ENCODE results near the gene SLC8B1. TPM values are rescaled to one million over a fixed set of nuclear protein-coding genes. Genes with fewer than 3 reads are reported as not detected.

The SLC8B1 gene
- total RNA-seq, 1 donor: 37.4 TPM

DNA sequence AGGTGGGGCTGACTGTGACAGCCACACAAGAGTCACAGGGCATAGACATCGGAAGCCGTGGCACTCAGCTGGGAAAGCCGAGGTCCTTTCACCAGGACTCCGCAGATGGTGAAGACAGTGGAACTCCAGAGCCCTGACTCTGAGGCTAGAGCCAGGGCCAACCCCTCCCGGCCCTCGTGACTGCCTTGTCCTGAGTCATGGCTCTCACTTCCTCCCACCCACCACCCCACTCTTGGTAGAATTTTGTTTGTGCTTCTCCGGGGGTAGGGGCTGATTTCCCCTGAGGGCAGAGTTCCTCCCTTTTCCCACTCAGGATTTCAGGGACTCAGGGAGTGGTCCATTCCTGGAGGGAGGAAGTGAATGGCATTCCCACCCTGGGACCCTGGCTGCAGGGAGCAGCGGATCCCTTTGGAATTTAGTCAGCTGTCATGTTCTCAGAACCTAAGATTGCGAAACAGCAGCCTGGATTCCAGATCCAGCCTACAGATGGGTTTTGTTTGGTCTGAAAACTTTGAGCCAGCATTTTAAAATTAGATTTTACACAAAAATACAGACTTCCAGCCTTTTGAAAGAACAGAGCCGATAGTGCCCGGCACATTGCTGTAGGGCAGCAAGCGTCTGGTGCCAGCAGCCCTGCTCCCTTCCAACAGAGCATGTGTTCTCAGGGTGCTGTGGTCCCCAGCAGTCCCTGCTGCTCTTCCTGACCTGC lies 62.9 kb downstream of the SLC8B1 start:
- DNase-seq (ENCODE audit: low read depth in 2 of 3, low spot score in 2 of 3): peak in 1 of 3 donors; percentile 5

- no peak for DNase-seq (ENCODE audit: low read depth in 2 of 3, low spot score in 2 of 3)
These were observed 63.5 kb downstream of the SLC8B1 start for GRCh38 chr12:113271466-113271852.

DNA sequence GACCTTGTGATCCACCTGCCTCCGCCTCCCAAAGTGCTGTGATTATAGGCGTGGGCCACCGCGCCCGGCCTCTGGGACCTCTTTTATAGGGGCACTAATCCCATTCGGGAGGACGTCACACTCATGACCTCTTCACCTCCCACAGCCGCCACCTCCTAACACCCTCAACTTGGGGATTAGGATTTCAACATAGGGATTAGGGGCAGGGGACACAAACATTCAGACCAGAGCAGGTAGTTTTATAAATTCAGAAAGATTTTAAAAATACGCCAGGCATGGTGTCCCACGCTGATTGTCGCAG lies 64.2 kb downstream of the SLC8B1 start:
- no peak for DNase-seq (ENCODE audit: low read depth in 2 of 3, low spot score in 2 of 3)

DNA sequence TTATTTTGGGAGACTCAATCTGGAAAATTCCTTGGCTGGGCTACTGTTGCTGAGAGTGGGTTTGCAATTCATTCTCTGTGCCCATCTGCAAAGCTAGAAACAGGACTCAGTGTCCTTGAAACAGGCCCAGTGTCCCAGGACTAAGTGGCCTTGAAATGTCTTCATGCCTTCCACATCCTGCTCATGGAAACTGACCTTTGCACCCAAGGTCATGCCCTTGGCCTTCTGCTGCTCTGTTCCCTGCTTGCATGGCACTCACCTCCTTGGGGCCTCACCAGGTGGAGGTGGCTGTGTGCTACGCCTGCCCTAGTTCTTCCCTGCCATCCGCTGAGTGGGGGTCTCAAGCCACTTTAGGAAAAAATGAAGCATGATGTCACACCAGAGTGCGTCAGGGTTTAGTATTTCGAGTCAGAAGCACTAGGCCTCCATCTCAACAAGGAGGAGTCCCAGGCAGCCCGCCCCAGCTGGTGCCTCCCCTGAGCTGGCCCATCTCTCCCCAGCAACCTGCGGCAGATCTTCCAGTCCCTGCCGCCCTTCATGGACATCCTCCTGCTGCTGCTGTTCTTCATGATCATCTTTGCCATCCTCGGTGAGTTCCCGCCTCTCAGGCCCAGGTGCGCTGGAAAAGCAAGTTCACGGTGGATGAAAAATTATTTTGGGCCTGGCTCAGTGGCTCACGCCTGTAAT lies 65.5 kb downstream of the SLC8B1 start:
- no peak for DNase-seq (ENCODE audit: low read depth in 2 of 3, low spot score in 2 of 3)

DNA sequence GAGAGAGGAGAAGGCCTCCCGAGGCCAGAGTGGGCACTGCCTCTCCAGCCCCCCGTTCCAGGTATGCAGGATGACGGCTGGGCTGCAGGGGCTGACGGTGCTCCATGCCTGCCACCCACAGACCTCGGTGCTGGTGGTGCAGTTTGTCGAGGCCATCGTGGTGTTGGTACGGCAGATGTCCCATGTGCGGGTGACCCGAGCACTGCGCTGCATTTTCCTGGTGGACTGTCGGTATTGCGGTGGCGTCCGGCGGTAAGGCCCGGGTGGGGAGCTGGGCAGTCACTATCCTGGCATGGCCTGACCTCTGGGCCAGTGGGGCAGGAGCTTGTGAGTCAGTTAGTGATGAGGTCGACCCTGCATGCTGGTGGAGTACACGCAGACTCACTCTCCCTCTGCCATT lies 66.3 kb downstream of the SLC8B1 start:
- no peak for DNase-seq (ENCODE audit: low read depth in 2 of 3, low spot score in 2 of 3)

- no peak for DNase-seq (ENCODE audit: low read depth in 2 of 3, low spot score in 2 of 3)
These were observed 66.8 kb downstream of the SLC8B1 start for GRCh38 chr12:113268136-113268535.

DNA sequence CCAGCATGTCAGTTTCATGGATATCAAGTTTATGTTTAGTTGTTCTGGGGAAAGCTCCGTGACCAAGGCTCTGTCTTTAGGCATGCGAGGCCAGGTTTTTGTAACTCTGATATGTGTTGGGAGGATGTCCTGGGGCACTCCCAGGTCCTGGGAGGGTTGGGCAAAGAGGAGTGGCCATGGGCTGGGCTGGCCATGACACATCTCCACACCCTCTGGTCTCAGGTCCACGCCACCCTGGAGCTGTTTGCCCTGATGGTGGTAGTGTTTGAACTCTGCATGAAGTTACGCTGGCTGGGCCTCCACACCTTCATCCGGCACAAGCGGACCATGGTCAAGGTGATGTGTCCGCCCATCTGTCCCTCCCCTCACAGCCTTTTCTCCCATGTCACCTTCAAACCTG lies 67.3 kb downstream of the SLC8B1 start:
- no peak for DNase-seq (ENCODE audit: low read depth in 2 of 3, low spot score in 2 of 3)

DNA sequence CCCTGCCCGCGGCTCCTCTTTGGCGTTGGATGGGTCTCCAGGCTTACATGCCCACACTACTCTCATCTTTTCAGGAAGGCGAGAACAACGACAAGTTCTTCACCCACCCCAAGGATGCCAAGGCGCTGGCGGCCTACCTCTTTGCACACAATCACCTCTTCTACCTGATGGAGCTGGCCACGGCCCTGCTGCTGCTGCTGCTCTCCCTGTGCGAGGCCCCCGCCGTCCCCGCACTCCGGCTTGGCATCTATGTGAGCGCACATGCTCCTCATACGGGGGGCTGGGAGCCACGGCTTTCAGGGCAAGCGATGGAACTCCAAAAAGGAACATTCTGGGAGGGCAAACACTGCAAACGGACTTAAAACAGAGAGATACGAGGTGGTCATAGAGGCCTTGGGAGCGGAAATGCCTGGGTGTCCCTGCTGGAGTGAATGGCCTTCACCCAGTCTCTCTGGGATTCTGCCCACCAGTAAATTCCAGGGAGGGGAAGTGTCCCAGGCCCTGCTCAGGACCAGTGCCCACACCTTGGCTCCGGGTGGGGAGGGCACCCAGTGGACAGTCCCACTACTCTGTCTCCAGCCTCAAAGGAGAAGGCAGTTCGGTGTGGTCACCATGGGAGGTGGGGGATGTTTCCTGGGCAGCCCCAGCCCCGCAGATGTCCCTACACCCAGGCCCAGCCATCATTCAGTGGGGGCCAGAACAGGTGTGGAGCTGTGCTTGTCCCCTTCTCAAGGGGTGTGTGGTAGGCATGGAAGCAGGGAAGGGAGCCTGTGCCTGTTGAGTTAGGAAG lies 68.6 kb downstream of the SLC8B1 start:
- no peak for DNase-seq (ENCODE audit: low read depth in 2 of 3, low spot score in 2 of 3)

DNA sequence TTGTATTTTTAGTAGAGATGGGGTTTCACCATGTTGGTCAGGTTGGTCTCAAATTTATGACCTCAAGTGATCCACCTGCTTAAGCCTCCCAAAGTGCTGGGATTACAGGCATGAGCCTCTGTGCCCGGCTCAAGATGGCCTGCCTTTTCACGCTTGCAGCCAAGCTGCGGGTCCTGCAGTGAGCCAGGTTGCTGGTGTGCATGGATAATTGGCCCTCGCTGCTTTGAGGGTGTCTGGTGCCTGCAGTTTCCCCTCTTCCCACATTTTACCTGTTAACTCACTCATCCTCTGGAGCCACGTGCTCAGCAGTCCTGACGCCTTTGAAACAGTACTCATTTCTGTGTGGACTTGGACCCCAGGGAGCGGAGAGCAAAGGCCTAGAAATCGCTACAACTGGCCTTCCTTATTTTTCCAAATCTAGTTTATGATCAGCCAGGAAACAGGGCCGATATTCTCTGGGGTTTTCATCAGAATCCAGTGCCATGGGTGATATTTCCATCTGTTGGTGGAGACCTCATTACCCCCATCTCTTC lies 71.4 kb downstream of the SLC8B1 start:
- DNase-seq (ENCODE audit: low read depth in 2 of 3, low spot score in 2 of 3): no peak

DNA sequence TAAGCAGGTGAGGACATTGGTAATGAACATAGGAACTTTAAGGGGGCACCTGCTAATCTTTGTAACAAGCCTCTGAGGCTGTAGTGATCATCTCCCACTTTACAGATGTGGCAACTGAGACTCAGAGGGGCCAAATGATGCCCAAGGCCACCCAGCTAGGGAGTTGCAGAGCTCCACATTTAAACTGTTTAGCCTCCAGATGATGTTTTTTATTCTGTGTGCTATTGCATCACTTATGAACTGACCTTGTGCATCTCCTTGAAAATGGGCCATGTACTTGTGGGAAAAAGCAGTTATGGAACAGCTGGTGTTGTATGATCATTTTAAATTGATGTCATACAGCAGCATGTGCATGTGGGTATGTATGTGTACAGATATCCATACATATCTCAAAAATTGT lies 72.2 kb downstream of the SLC8B1 start:
- DNase-seq (ENCODE audit: low read depth in 2 of 3, low spot score in 2 of 3): no peak

DNA sequence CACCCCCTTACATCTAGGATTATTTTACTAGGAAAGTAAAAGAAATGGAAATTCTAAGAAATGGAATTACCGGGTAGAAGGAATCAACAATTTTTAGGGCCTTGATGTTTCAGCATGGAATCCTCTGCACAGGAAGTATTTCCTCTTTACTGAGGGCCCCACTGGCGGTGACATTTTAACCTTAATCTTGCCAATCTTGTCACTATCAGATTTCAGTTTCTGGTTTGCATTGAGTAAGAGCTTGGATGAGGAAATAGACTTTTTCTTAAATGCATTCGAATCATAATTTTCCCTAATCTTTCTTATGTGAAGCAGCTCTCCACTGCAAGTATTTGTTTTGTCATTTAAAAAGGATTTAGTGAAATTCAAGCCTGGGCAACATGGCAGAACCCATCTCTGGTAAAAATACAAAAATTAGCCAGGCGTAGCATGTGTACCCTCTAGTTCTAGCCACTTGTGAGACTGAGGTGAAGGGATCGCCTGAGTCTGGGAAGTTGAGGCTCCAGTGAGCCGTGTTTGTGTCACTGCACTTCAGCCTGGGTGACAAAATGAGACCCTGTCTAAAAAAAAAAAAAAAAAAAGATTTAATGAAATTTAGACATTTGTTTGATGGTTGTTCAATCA lies 73.0 kb downstream of the SLC8B1 start:
- DNase-seq (ENCODE audit: low read depth in 2 of 3, low spot score in 2 of 3): peak in 1 of 3 donors; percentile 48

GRCh38 chr12:113260636-113261300 lies 74.1 kb downstream of the SLC8B1 start:
- no peak for DNase-seq (ENCODE audit: low read depth in 2 of 3, low spot score in 2 of 3)

DNA sequence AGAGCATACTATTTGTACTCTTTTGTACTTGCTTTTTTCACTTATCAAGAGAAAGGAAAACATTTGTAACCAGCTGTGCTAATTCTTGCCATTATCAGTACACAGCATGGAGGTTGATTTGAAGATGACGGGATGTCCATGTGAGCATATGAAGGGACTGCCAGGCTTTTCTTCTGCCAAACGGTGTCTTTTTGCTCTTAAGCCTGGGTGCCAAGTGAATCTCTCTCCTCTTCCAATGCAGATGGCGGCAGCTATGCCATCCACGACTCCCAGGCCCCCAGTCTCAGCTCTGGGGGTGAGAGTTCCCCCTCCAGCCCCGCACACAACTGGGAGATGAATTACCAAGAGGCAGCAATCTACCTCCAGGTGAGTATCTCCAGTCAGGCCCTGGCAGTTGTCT lies 74.8 kb downstream of the SLC8B1 start:
- no peak for DNase-seq (ENCODE audit: low read depth in 2 of 3, low spot score in 2 of 3)

DNA sequence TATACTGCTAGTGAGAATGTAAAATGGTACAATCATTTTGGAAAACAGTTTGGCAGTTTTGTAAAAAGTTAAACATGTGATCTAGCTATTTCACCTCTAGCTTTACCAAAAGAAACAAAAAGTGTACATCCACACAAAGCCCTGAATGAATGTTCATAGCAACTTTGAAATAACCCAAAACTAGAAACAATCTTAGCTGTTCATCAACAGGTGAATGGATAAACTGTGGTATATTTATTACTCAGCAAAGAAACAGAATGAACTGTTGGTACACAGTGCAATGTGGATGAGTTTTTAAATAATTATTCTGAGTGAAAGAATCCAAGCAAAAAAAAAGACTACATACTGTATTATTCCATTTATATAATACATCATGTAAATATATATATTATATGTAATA lies 77.3 kb downstream of the SLC8B1 start:
- DNase-seq (ENCODE audit: low read depth in 2 of 3, low spot score in 2 of 3): no peak

GRCh38 chr12:113254298-113254697 lies 80.6 kb downstream of the SLC8B1 start:
- DNase-seq (ENCODE audit: low read depth in 2 of 3, low spot score in 2 of 3): no peak

DNA sequence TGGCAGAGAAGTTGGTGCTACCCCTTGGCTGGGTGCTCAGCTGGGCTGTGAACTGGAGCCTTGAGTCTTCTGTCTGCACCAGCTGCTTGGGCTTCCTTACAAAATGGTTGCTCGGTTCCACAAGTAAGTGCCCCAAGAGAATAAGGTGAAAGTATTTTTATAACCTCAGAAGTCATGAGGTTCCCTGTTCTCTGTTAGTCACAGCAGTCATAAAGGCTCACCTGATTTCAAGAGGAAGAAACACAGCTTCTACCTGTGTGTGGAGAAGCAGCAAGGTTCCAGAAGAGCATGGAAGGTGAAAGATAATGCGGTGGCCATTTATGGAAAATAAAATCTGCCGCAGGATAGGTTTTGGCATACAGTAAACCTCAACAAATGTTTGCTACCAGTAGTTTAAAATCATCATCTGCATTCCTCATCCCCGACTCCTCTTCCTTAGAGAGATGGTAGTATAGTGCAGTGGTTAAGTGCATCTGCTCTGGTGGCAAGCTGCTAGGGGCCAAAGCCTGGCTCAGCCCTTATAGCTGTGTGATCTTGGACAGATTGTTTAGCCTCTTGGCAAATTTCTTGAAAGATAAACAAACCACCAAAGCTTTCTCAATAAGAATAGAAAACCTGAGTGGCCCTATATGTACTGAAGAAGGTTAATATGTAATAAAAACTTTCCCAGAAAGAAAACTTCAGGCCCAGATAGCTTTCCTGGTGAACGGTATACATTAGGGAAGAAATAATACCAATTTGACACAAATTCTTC lies 81.2 kb downstream of the SLC8B1 start:
- no peak for DNase-seq (ENCODE audit: low read depth in 2 of 3, low spot score in 2 of 3)

DNA sequence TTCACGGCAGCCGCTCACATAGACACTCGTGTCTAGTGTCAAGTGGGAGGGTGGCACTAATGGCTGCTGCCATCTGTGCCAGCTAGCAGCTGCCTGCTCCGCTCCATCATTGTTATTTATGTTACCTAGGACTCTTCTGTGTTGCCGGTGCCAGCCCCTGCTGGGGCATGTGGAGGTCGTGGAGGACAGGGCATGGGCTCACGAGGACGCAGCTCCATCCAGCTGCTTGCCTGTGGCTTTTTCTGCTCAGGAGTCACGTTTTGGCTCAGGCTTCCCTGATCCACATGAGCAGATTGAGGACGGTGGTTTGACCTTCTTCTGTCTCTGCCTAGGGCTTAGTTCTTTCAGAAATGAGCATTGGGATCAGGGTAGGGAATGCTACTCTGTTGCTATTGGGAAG lies 82.4 kb downstream of the SLC8B1 start:
- no peak for DNase-seq (ENCODE audit: low read depth in 2 of 3, low spot score in 2 of 3)

- no peak for DNase-seq (ENCODE audit: low read depth in 2 of 3, low spot score in 2 of 3)
These were observed 83.4 kb downstream of the SLC8B1 start for GRCh38 chr12:113251404-113252070.

DNA sequence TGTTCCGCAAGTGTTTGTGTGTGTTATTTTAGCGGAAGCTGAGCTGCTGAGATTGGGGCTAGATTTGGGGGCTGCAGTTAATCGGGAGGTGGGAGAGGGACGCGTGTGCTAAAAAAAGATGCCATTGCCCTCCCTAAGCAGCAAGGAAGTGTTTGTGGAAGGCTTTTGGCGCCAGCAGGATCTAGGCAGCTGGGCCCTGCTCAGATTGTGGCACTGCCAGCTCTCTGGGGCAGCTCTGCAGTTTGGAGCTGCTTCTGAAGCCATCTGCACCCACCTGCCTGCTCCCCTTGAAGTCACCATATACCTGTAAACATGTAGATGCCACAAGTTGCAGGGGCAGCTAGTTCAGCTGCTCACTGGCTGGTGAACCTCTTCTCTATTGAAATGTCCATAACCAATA lies 84.9 kb downstream of the SLC8B1 start:
- DNase-seq (ENCODE audit: low read depth in 2 of 3, low spot score in 2 of 3): no peak
